ENCODE data around the gene TUBAL3.

Gene TUBAL3

GRCh38 chr10:5406918-5407317 is 2.3 kb upstream of the TUBAL3 start:
- TF ChIP-seq, protein P1, sequence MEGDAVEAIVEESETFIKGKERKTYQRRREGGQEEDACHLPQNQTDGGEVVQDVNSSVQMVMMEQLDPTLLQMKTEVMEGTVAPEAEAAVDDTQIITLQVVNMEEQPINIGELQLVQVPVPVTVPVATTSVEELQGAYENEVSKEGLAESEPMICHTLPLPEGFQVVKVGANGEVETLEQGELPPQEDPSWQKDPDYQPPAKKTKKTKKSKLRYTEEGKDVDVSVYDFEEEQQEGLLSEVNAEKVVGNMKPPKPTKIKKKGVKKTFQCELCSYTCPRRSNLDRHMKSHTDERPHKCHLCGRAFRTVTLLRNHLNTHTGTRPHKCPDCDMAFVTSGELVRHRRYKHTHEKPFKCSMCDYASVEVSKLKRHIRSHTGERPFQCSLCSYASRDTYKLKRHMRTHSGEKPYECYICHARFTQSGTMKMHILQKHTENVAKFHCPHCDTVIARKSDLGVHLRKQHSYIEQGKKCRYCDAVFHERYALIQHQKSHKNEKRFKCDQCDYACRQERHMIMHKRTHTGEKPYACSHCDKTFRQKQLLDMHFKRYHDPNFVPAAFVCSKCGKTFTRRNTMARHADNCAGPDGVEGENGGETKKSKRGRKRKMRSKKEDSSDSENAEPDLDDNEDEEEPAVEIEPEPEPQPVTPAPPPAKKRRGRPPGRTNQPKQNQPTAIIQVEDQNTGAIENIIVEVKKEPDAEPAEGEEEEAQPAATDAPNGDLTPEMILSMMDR (IDR thresholded peaks at IDR 0.05; ENCODE audit: low read depth, low read length), result no peak
- DNase-seq (ENCODE audit: extremely low read depth, low read depth), result no peak

DNA sequence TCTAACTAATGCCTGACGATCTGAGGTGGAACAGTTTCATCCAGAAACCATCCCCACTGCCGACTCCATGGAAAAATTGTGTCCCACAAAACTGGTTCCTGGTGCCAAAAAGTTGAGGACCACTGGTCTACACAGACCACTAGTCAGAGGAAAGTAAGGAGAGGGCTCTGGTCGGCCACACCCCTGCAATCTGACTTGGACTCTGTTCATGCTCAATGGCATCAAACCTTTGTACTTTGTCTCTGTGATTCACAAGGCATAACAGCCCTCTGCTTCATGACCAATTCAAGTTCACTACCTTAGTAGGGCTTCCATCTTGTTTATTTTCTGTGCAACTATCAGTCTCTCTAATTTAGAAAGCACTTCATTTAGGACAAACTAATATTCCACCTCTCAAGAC is 1.8 kb downstream of the TUBAL3 start:
- no peak for DNase-seq (ENCODE audit: extremely low read depth, low read depth)
- TF ChIP-seq, protein P1 (IDR thresholded peaks at IDR 0.05; ENCODE audit: low read depth, low read length), result no peak

GRCh38 chr10:5400468-5401240 is 4.0 kb downstream of the TUBAL3 start:
- TF ChIP-seq, protein P1 (IDR thresholded peaks at IDR 0.05; ENCODE audit: low read depth, low read length), result no peak
- DNase-seq (ENCODE audit: extremely low read depth, low read depth), result no peak

GRCh38 chr10:5399332-5399731 is 5.3 kb downstream of the TUBAL3 start:
- DNase-seq (ENCODE audit: extremely low read depth, low read depth), result no peak
- TF ChIP-seq, protein P1 (IDR thresholded peaks at IDR 0.05; ENCODE audit: low read depth, low read length), result no peak

DNA sequence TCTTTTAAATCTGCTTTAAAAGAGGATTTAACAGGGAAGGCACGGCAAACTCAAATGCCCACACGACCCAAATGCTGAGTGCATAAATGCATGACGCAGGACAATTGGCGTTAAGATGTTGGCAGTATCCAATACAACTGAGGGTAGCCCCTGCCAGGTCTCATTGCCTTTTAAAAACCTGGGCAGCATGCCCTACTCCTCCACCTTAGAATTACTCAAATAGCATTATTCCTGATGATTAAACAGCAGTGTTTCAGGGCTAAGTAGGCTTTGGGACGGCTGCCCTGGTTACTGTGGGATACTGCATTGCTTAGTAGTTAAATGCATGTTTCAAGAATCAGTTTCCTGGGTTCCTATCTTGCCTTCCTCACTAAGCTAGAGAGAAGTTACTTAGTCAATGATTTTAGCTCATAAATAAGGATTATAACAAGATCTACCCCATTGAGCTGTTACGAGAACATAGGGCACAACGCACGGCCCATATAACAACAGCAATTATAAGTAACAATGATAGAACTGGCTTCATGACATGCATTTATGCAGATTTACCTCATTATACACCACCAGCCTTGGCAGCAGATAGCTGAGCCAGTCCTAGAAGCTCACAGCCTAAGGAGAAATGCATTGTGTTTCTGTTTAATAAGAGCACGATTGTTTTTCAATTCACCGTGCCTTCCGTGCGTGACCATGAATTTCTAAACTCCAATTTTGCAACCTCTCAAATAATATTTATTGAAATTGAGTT is 7.9 kb downstream of the TUBAL3 start:
- TF ChIP-seq, protein P1 (IDR thresholded peaks at IDR 0.05; ENCODE audit: low read depth, low read length), result no peak
- no peak for DNase-seq (ENCODE audit: extremely low read depth, low read depth)

DNA sequence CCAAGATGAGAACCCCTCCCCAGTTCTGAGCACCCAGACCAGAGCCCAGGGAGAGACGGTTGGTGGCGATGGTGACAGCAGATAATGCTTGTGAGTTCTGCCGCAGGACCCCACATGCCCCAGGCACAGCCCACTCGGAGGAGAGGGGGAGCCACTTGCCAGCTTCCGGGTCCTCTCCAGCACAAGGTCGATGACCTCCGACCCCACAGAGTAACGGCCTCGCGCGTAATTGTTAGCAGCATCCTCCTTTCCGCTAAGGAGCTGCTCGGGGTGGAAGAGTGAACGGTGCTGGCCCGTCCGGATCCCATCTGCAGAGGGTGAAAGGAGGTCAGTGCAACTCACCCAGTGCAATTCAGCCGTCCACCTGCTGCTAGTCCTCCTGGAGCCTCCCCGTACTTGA is 9.5 kb downstream of the TUBAL3 start:
- TF ChIP-seq, protein P1 (IDR thresholded peaks at IDR 0.05; ENCODE audit: low read depth, low read length), result no peak
- no peak for DNase-seq (ENCODE audit: extremely low read depth, low read depth)

DNA sequence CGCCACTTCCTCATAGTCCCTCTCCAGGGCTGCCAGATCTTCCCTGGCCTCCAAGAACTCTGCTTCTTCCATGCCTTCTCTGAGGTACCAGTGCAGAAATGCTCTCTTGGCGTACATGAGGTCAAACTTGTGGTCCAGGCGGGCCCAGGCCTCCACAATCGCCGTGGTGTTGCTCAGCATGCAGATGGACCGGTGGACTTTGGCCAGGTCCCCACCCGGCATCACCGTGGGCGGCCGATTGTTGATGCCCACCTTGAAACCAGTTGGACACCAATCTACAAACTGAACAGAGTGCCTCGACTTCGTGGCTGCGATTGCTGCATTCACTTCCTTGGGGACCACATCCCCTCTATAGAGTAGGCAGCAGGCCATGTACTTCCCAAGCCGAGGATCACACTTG is 11.1 kb downstream of the TUBAL3 start:
- DNase-seq (ENCODE audit: extremely low read depth, low read depth), result no peak
- TF ChIP-seq, protein P1 (IDR thresholded peaks at IDR 0.05; ENCODE audit: low read depth, low read length), result no peak
